HG03354 (cell line): Measurements from ENCODE around the gene MUCL3.
A peak's percentile ranks its signal among the peaks of the same experiment; 100 is the strongest.
"Not testable (repeated sequence)": the region's sequence is repeated elsewhere in the genome, so short reads cannot be mapped to it uniquely, and the experiment has no call there.

ENCODE experiments used
- ATAC-seq: cut with Tn5 transposase; IDR thresholded peaks from one replicate; pipeline ENCODE4 v1.9.1; 2021; ENCODE audit warnings: mild to moderate bottlenecking; ENCODE audit not compliant: unreplicated experiment, poor library complexity, severe bottlenecking

MUCL3 gene

GRCh38 chr6:30938730-30939129 lies 2.0 kb upstream of the MUCL3 start:
- no peak for ATAC-seq

GRCh38 chr6:30939473-30939872 lies 1.3 kb upstream of the MUCL3 start:
- no peak for ATAC-seq

- ATAC-seq, result no peak
Measured at GRCh38 chr6:30942338-30943060, 1.7 kb downstream of the MUCL3 start.

GRCh38 chr6:30944051-30944450 lies 3.3 kb downstream of the MUCL3 start:
- no peak for ATAC-seq

- ATAC-seq, result no peak
Measured at GRCh38 chr6:30945281-30945680, 4.5 kb downstream of the MUCL3 start.

- no peak for ATAC-seq
Measured at GRCh38 chr6:30947231-30947630, 6.5 kb downstream of the MUCL3 start.

- no peak for ATAC-seq
Measured at GRCh38 chr6:30948811-30949210, 8.0 kb downstream of the MUCL3 start.

- no peak for ATAC-seq
Measured at GRCh38 chr6:30951907-30952469, 11.2 kb downstream of the MUCL3 start.

- ATAC-seq, result no peak
Measured at GRCh38 chr6:30954631-30955366, 14.0 kb downstream of the MUCL3 start.

GRCh38 chr6:30955367-30956042 lies 14.7 kb downstream of the MUCL3 start:
- peak; percentile 74 for ATAC-seq

- no peak for ATAC-seq
Measured at GRCh38 chr6:30957716-30958115, 16.9 kb downstream of the MUCL3 start.

- ATAC-seq, result no peak
Measured at GRCh38 chr6:30960907-30961673, 20.3 kb downstream of the MUCL3 start.

- no peak for ATAC-seq
Measured at GRCh38 chr6:30962716-30963115, 21.9 kb downstream of the MUCL3 start.

GRCh38 chr6:30963641-30964040 lies 22.9 kb downstream of the MUCL3 start:
- ATAC-seq, result no peak

- ATAC-seq, result no peak
Measured at GRCh38 chr6:30964075-30964474, 23.3 kb downstream of the MUCL3 start.

- no peak for ATAC-seq
Measured at GRCh38 chr6:30965140-30965601, 24.4 kb downstream of the MUCL3 start.

GRCh38 chr6:30966154-30966553 lies 25.4 kb downstream of the MUCL3 start:
- ATAC-seq, result no peak

GRCh38 chr6:30969171-30969570 lies 28.4 kb downstream of the MUCL3 start:
- ATAC-seq, result not testable (repeated sequence)

GRCh38 chr6:30970946-30971345 lies 30.2 kb downstream of the MUCL3 start:
- no peak for ATAC-seq

- no peak for ATAC-seq
Measured at GRCh38 chr6:30972816-30973215, 32.0 kb downstream of the MUCL3 start.
